ENCODE measurements around the gene ING3. TPM values are rescaled to one million over a fixed set of nuclear protein-coding genes. Genes with fewer than 3 reads are reported as not detected.

The ING3 gene
- total and polyA plus RNA-seq, 9 of the 15 experiments (the other 6 are each of a cell fraction or from before 2014, with no cell fraction given) = 22.8 to 233 (median 50.4) TPM

DNA sequence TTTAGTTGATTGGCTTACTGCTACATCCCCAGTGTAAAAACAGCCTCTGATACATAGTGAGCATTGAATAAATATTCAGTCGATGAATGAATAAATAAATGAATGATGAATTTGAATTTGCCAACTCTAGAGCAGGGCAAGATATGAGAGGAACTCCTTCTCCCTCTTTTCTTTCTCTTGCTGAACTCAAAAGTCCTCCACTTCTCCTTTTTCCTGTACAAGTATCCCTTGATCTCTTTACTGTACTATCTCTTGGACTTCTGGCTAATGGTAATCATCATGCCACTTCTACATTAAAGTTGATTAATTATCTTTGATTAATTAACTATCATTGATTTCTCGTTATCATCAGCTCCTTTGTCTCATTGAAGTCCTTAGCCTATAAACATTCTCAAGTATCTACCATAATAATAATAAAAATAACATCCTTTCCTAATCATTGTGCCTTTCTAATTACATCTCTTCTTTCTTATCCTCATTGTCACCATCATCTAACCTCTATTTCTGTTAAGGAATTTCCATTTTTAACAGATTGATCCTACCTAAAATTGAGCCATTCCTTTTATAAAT is 48.5 kb downstream of the ING3 start:
- intact Hi-C loops (cut with micrococcal nuclease) = no loop called here
- TF ChIP-seq HDAC3 (IDR thresholded peaks at IDR 0.05; ENCODE audit: borderline replicate concordance, partially characterized antibody) (peak; percentile 42), NCOA6 (IDR thresholded peaks at IDR 0.05) (0 out of 2 replicates have a peak, but pooled peaks have one; percentile 28), U2AF1 (optimal IDR thresholded peaks at IDR 0.05; ENCODE audit: low read depth, low read length) (peak; percentile 25), LARP7 (IDR thresholded peaks at IDR 0.05) (peak; percentile 9; the same call in 1 of the 2 replicates), FIP1L1 (IDR thresholded peaks at IDR 0.05; ENCODE audit: low read depth, low read length, poor library complexity, severe bottlenecking) (peak; percentile 5), FUS (optimal IDR thresholded peaks at IDR 0.05; ENCODE audit: low read depth, low read length) (no peak), MXI1 (IDR thresholded peaks at IDR 0.05; ENCODE audit: low read depth, low read length) (no peak), RBM34 (IDR thresholded peaks at IDR 0.05; ENCODE audit: borderline replicate concordance, insufficient read depth, low read length) (no peak), DACH1 (IDR thresholded peaks at IDR 0.05; ENCODE audit: partially characterized antibody) (peak; percentile 66), EP400 (IDR thresholded peaks at IDR 0.05) (0 out of 2 replicates have a peak, but pooled peaks have one; percentile 14), THRAP3 (IDR thresholded peaks at IDR 0.05; ENCODE audit: borderline replicate concordance) (peak; percentile 63; the same call in 1 of the 2 replicates), HNRNPK (IDR thresholded peaks at IDR 0.05; ENCODE audit: low read depth, low read length, poor library complexity, severe bottlenecking) (no peak), PHF20 (IDR thresholded peaks at IDR 0.05; ENCODE audit: partially characterized antibody) (no peak)
- TF ChIP-seq, protein P1, sequence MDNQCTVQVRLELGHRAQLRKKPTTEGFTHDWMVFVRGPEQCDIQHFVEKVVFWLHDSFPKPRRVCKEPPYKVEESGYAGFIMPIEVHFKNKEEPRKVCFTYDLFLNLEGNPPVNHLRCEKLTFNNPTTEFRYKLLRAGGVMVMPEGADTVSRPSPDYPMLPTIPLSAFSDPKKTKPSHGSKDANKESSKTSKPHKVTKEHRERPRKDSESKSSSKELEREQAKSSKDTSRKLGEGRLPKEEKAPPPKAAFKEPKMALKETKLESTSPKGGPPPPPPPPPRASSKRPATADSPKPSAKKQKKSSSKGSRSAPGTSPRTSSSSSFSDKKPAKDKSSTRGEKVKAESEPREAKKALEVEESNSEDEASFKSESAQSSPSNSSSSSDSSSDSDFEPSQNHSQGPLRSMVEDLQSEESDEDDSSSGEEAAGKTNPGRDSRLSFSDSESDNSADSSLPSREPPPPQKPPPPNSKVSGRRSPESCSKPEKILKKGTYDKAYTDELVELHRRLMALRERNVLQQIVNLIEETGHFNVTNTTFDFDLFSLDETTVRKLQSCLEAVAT (IDR thresholded peaks at IDR 0.05) = peak in 1 of 2 experiments; percentile 10; a peak in 1 of 4 replicates
- TF ChIP-seq, protein P2, sequence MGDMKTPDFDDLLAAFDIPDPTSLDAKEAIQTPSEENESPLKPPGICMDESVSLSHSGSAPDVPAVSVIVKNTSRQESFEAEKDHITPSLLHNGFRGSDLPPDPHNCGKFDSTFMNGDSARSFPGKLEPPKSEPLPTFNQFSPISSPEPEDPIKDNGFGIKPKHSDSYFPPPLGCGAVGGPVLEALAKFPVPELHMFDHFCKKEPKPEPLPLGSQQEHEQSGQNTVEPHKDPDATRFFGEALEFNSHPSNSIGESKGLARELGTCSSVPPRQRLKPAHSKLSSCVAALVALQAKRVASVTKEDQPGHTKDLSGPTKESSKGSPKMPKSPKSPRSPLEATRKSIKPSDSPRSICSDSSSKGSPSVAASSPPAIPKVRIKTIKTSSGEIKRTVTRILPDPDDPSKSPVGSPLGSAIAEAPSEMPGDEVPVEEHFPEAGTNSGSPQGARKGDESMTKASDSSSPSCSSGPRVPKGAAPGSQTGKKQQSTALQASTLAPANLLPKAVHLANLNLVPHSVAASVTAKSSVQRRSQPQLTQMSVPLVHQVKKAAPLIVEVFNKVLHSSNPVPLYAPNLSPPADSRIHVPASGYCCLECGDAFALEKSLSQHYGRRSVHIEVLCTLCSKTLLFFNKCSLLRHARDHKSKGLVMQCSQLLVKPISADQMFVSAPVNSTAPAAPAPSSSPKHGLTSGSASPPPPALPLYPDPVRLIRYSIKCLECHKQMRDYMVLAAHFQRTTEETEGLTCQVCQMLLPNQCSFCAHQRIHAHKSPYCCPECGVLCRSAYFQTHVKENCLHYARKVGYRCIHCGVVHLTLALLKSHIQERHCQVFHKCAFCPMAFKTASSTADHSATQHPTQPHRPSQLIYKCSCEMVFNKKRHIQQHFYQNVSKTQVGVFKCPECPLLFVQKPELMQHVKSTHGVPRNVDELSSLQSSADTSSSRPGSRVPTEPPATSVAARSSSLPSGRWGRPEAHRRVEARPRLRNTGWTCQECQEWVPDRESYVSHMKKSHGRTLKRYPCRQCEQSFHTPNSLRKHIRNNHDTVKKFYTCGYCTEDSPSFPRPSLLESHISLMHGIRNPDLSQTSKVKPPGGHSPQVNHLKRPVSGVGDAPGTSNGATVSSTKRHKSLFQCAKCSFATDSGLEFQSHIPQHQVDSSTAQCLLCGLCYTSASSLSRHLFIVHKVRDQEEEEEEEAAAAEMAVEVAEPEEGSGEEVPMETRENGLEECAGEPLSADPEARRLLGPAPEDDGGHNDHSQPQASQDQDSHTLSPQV (IDR thresholded peaks at IDR 0.05) = peak; percentile 26
- TF ChIP-seq, protein P3, sequence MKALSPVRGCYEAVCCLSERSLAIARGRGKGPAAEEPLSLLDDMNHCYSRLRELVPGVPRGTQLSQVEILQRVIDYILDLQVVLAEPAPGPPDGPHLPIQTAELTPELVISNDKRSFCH (CRISPR knock-in tag; IDR thresholded peaks at IDR 0.05) = no peak
- TF ChIP-seq, protein P3 (tag; IDR thresholded peaks at IDR 0.05) = no peak

More for the DNA sequence above, 48.5 kb downstream of the ING3 start:
- ATAC-seq (0 out of 3 replicates have a peak, but pooled peaks have one; percentile 0), DNase-seq (ENCODE audit: extremely low read depth in 1 of 4, low spot score in 3 of 4) (no peak), FAIRE-seq (no peak)
- H3K4me1 ChIP-seq (replicated peaks in 1 of 2; ENCODE audit: control insufficient read depth in 2 of 2, insufficient read depth in 2 of 2, low read length in 2 of 2) = peaks cover 23 to 71% of the 10 kb centered on the region in 2 experiments
- H3K9me1 ChIP-seq (ENCODE audit: control insufficient read depth, insufficient read depth, low read length) = no peaks in the 10 kb centered on the region
- H2AFZ ChIP-seq (ENCODE audit: low read depth, low read length) = no peak overlapping the region
- peaks cover 100% of the 10 kb centered on the region for H3K79me2 ChIP-seq (ENCODE audit: control insufficient read depth, insufficient read depth, low read length)
- peak overlapping the region; percentile 19; the same call in 1 of the 2 replicates for H3K4me3 ChIP-seq
- WGBS (ENCODE audit: insufficient coverage, low coverage, missing lambda C conversion rate) = 18% methylated on average over 2 of the region's 2 CpGs
- no peaks in the 10 kb centered on the region for H3K27me3 ChIP-seq (ENCODE audit: control insufficient read depth in 2 of 2, insufficient read depth in 2 of 2, low read length in 2 of 2)
- peaks cover 94% of the 10 kb centered on the region for H3K36me3 ChIP-seq (ENCODE audit: control insufficient read depth, insufficient read depth, low read length)
- ChIA-PET CTCF (ENCODE audit: low intra/inter-chr PET ratio) (no interaction called here), POLR2A (interaction anchor here (0.7 to 6.3 kb wide), 9 partner anchors 8 to 82 kb away, joined by 3 to 56 read pairs (median 6); partner anchors contain the start of gene CPED1)
- H4K20me1 ChIP-seq (replicated peaks; ENCODE audit: control insufficient read depth, insufficient read depth, low read length) = no peaks in the 10 kb centered on the region
- peak overlapping the region; percentile 65 for H3K27ac ChIP-seq (ENCODE audit: extremely low read depth, low read depth, low read length)
- peak overlapping the region in 1 of 2 experiments; percentile 62; a peak in 2 of 4 replicates for H3K9ac ChIP-seq (ENCODE audit: insufficient read depth in 1 of 2, low read depth in 2 of 2, low read length in 2 of 2)
- H3K4me2 ChIP-seq (ENCODE audit: insufficient read depth, low read length) = peak overlapping the region; percentile 76
- no TSS peak for BruUV-seq (replicated peaks)
- in situ Hi-C loops (cut with MboI) = loop anchor here (5.0 kb wide), 1 partner anchor 78 kb away; no protein-coding TSS in a partner anchor
- no peaks in the 10 kb centered on the region for H3K9me3 ChIP-seq (replicated peaks; ENCODE audit: control insufficient read depth, insufficient read depth, low read depth, low read length)
